Loucy (cell line): ENCODE data around the gene HOXA1.

Experiments
- CTCF ChIP-seq: fragments of 200-600 bp; sonication (generic); conservative IDR thresholded peaks from 2 replicates; pipeline ENCODE4 v1.5.1; 2014; ENCODE audit warnings: mild to moderate bottlenecking, antibody characterized with exemption, low read length
- EZH2phosphoT487 ChIP-seq: fragments of 200-600 bp; IDR thresholded peaks from 2 replicates; pipeline ENCODE4 v1.6.1; 2018; ENCODE audit warnings: antibody characterized with exemption, mild to moderate bottlenecking, moderate library complexity, borderline replicate concordance

- no peak for TF ChIP-seq CTCF
- TF ChIP-seq EZH2phosphoT487 = no peak
Measured at GRCh38 chr7:27110186-27111031, 14.6 kb upstream of the HOXA1 start.
